GM20431 (cell line): ENCODE data around the gene CENPF.
"Not testable (repeated sequence)": the region's sequence is repeated elsewhere in the genome, so short reads cannot be mapped to it uniquely, and the experiment has no call there.

Experiments
- in situ Hi-C: fragments of 300-500 bp; cut with MseI, MboI; formaldehyde crosslinking; loops from one replicate; pipeline ENCODE4 v1.15.0; 2020; ENCODE audit warnings: low sequenced_read_pairs; ENCODE audit not compliant: unreplicated experiment

Gene CENPF

GRCh38 chr1:214609692-214610091 is 6.7 kb downstream of the CENPF start:
- in situ Hi-C loops, result no loop called here

DNA sequence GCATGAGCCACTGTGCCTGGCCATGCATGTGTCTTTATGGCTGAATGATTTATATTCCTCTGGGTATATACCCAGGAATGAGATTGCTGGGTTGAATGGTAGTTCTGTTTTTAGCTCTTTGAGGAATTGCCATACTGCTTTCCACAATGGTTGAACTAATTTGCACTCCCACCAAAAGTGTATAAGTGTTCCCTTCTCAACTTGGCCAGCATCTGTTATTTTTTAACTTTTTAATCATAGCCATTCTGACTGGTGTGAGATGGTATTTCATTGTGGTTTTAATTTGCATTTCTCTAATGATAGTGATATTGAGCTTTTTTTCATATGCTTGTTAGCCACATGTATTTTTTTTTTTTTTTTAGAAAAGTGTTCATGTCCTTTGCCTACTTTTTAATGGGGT is 7.1 kb downstream of the CENPF start:
- in situ Hi-C loops, result not testable (repeated sequence)

- in situ Hi-C loops, result no loop called here
These were observed 12.1 kb downstream of the CENPF start for GRCh38 chr1:214615109-214615508.

DNA sequence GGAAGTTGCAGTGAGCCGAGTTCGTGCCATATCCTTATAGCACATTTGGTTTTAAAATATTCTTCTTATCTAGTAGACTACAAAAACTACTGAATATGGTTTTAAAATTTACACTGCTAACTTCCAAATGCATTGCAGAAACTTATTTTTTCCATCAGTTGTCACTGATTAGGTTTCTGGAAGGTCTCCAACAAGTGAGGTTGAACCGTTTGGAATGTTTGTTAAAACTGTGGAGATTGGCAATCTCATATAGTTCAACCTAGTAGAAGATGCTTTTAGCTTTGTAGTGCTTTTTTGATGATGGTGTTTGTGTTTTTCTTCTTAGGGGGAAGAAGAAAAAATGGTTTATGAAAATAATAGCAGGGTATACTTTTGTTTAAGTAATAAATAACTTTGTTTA is 12.9 kb downstream of the CENPF start:
- in situ Hi-C loops, result no loop called here

- in situ Hi-C loops, result no loop called here
These were observed 14.3 kb downstream of the CENPF start for GRCh38 chr1:214617246-214617645.

- in situ Hi-C loops, result no loop called here
These were observed 14.8 kb downstream of the CENPF start for GRCh38 chr1:214617843-214618242.

DNA sequence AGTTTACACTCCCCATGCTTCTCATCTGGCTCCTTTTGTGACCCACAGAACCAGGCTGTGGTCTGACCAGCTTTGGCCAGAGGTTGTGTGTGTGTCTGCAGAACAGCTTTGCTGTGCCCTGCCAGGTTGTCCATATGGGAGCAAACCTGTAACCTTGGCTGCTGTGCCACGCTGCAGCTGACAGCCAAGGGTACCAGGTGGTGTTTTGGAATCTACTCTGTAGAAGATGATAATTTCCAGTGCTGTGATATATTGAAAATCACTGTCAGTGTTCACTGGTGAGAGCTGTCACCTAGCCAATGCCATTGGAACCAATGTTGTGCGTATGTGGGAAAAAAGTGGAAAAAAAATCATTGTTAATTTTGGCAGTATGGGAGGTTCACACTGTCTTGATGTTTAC is 18.2 kb downstream of the CENPF start:
- in situ Hi-C loops, result no loop called here

- in situ Hi-C loops, result no loop called here
These were observed 20.4 kb downstream of the CENPF start for GRCh38 chr1:214623430-214623829.

DNA sequence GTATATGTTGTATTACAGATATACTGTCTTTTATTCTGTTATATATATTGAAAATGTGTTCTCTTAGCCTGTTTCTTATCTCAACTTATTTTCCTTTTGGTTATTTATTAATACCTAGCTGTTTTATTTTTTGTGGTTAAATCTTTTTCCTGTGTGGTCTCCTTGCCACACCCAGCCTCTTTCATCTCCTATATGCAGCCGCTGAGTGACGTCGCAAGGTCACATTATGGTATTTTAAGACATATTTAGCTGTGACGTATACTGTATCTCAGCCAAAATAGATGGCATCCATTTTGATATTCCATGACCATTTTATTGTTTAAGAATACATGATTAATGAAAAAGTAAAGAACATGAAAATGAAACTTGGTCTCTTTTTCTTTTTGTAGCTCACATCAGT is 29.1 kb downstream of the CENPF start:
- in situ Hi-C loops, result loop anchor here (25.0 kb wide), 1 partner anchor 880 kb away; no protein-coding TSS in a partner anchor

GRCh38 chr1:214633686-214634085 is 30.7 kb downstream of the CENPF start:
- in situ Hi-C loops, result loop anchor here (25.0 kb wide), 1 partner anchor 879 kb away; no protein-coding TSS in a partner anchor

GRCh38 chr1:214634267-214634666 is 31.3 kb downstream of the CENPF start:
- in situ Hi-C loops, result loop anchor here (25.0 kb wide), 1 partner anchor 878 kb away; no protein-coding TSS in a partner anchor

GRCh38 chr1:214635086-214635485 is 32.1 kb downstream of the CENPF start:
- in situ Hi-C loops, result loop anchor here (25.0 kb wide), 1 partner anchor 877 kb away; no protein-coding TSS in a partner anchor

DNA sequence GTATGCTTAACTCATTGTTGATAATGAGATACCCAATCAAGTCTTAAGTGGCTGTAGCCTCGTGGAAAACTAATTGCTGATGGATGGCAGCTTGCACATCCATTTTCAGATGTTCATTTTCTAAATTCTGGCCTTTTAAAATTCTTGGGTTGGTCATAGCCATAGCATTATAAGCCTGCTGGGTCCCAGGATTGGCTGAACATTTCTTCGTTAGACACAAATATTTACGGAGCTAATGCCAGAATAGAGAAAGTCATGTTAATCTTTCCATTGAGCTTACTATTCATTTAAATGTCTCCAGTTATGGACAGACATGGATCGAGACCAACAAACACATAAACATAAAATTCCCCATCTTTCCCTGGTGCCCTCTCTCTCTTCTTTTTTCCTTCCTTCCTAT is 32.5 kb downstream of the CENPF start:
- in situ Hi-C loops, result loop anchor here (25.0 kb wide), 1 partner anchor 877 kb away; no protein-coding TSS in a partner anchor

GRCh38 chr1:214636436-214636835 is 33.4 kb downstream of the CENPF start:
- in situ Hi-C loops, result loop anchor here (25.0 kb wide), 1 partner anchor 876 kb away; no protein-coding TSS in a partner anchor

DNA sequence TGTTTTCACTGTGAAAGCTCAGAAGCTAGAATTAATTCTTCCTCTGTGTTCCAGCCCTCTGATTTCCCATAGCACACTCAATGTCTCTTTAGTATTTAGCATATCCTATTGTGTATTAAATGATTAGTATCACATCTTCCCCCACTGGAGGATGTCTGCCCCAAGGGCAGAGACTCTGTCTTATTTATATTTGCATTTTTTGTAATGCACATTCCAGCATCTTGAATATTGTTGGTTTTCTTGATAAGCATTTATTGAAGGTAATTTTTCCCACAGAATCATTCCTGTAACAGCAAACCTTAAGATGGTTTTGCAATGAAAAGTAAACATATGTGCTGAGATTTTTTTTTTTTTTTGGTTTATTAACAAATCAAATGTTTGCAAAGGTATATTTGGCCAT is 34.1 kb downstream of the CENPF start:
- in situ Hi-C loops, result loop anchor here (25.0 kb wide), 1 partner anchor 875 kb away; no protein-coding TSS in a partner anchor

- in situ Hi-C loops, result loop anchor here (25.0 kb wide), 1 partner anchor 874 kb away; no protein-coding TSS in a partner anchor
These were observed 34.9 kb downstream of the CENPF start for GRCh38 chr1:214637722-214638458.

GRCh38 chr1:214638459-214638807 is 35.4 kb downstream of the CENPF start:
- in situ Hi-C loops, result loop anchor here (25.0 kb wide), 1 partner anchor 874 kb away; no protein-coding TSS in a partner anchor

- in situ Hi-C loops, result loop anchor here (25.0 kb wide), 1 partner anchor 873 kb away; no protein-coding TSS in a partner anchor
These were observed 36.0 kb downstream of the CENPF start for GRCh38 chr1:214638997-214639396.

GRCh38 chr1:214640431-214641213 is 37.6 kb downstream of the CENPF start:
- in situ Hi-C loops, result loop anchor here (25.0 kb wide), 1 partner anchor 872 kb away; no protein-coding TSS in a partner anchor

DNA sequence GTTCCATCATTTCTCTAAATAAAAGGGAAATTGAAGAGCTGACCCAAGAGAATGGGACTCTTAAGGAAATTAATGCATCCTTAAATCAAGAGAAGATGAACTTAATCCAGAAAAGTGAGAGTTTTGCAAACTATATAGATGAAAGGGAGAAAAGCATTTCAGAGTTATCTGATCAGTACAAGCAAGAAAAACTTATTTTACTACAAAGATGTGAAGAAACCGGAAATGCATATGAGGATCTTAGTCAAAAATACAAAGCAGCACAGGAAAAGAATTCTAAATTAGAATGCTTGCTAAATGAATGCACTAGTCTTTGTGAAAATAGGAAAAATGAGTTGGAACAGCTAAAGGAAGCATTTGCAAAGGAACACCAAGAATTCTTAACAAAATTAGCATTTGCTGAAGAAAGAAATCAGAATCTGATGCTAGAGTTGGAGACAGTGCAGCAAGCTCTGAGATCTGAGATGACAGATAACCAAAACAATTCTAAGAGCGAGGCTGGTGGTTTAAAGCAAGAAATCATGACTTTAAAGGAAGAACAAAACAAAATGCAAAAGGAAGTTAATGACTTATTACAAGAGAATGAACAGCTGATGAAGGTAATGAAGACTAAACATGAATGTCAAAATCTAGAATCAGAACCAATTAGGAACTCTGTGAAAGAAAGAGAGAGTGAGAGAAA is 38.4 kb downstream of the CENPF start:
- in situ Hi-C loops, result loop anchor here (25.0 kb wide), 1 partner anchor 871 kb away; no protein-coding TSS in a partner anchor
